Measurements from ENCODE around the gene DNAJC4.

DNA sequence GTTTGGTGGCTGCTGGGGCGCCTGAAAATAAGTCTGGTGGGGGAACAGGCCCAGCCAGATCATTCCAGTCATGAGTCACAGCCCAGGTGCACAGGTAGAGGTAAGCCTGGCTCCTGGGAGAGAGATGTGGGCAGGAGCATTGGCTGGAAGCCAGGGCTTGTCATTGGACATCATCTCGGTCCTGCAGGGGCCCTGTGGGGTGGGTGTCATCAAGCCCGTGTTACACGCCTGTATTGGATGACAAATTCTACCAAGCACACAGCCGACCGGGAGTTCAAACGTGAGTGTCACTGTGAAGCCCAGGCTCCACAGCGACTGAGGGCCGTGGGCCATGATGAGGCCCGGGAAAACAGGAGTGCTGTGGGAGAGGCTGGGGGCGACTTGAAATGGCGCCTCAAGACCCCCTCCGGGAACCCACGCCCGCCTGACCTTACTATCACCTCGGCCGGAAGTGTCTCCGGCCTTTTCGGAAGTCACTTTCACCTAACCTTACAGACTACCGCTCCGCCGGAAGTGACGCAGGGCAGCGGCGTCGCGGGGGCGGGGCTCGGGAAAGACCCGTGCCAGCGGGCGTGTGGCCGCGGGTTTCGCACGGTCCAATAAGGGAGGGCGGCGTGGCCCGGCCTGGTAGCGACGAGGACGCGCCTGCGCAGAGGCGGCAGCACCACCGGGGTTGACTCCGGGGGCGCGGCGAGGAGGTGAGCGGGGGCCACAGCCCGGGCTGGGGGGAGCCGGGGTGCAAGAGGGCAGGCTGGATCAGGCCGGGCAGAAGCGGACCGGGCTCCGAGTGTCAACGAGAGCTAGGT, 10.3 kb downstream of the DNAJC4 start, which contains the start of gene FKBP2:
- TF ChIP-seq POLR2A (IDR thresholded peaks at IDR 0.05) = peak; percentile 78 to 87
- TF ChIP-seq EP300 (IDR thresholded peaks at IDR 0.05) = peak in 2 of 4 donors; percentile 33 to 79
- TF ChIP-seq CTCF (IDR thresholded peaks at IDR 0.05) = no peak
- peak; percentile 95 to 98 (median 97) for TF ChIP-seq POLR2AphosphoS5 (IDR thresholded peaks at IDR 0.05)

Data from sigmoid colon (tissue), 4 donors.